ENCODE measurements around the gene STAP2. TPM values are rescaled to one million over a fixed set of nuclear protein-coding genes. Genes with fewer than 3 reads are reported as not detected.

STAP2 gene
- total RNA-seq, 1 donor from 2014 or later, result 14.7 TPM

Other genes starting within 250 kb of the STAP2 start
- 96.0 TPM for gene MAP2K2, start 214.7 kb downstream of the STAP2 start, total RNA-seq
- gene CREB3L3, start 185.2 kb downstream of the STAP2 start, total RNA-seq, result not detected
- gene SIRT6, start 156.3 kb downstream of the STAP2 start, total RNA-seq, result 5.6 TPM
- 0.82 TPM for gene ANKRD24, start 156.1 kb downstream of the STAP2 start, total RNA-seq
- not detected for gene EBI3, start 109.3 kb downstream of the STAP2 start, total RNA-seq
- 14.0 TPM for gene YJU2, start 91.7 kb downstream of the STAP2 start, total RNA-seq
- 18.1 TPM for gene SHD, start 59.6 kb downstream of the STAP2 start, total RNA-seq
- gene TMIGD2, start 36.4 kb downstream of the STAP2 start, total RNA-seq, result not detected
- gene FSD1, start 34.2 kb downstream of the STAP2 start, total RNA-seq, result 1.1 TPM
- gene MPND, start 4.7 kb upstream of the STAP2 start, total RNA-seq, result 11.3 TPM
- gene SH3GL1, start 61.7 kb upstream of the STAP2 start, total RNA-seq, result 37.6 TPM
- 9.8 TPM for gene CHAF1A, start 63.8 kb upstream of the STAP2 start, total RNA-seq
- 92.2 TPM for gene UBXN6, start 119.0 kb upstream of the STAP2 start, total RNA-seq
- 48.8 TPM for gene HDGFL2, start 133.5 kb upstream of the STAP2 start, total RNA-seq
- gene PLIN4, start 179.7 kb upstream of the STAP2 start, total RNA-seq, result 38.0 TPM
- gene PLIN5, start 196.4 kb upstream of the STAP2 start, total RNA-seq, result 4.8 TPM
- 1.5 TPM for gene LRG1, start 201.2 kb upstream of the STAP2 start, total RNA-seq
- gene SEMA6B, start 220.9 kb upstream of the STAP2 start, total RNA-seq, result 15.4 TPM

Measured in tongue (tissue), 1 donor.